Stimulated activated CD8-positive, alpha-beta memory T cell treated with anti-CD3 and anti-CD28 coated beads, Interleukin-4, amount 100 ng/mL, for 24 hours (primary cell): Measurements from ENCODE around the gene PRR15L.
"Not testable (repeated sequence)": the region's sequence is repeated elsewhere in the genome, so short reads cannot be mapped to it uniquely, and the experiment has no call there.

Experiments used
- DNase-seq: peaks from one replicate; pipeline ENCODE4 v3.0.0-alpha.2; 2020; ENCODE audit warnings: low read depth

Gene PRR15L

DNA sequence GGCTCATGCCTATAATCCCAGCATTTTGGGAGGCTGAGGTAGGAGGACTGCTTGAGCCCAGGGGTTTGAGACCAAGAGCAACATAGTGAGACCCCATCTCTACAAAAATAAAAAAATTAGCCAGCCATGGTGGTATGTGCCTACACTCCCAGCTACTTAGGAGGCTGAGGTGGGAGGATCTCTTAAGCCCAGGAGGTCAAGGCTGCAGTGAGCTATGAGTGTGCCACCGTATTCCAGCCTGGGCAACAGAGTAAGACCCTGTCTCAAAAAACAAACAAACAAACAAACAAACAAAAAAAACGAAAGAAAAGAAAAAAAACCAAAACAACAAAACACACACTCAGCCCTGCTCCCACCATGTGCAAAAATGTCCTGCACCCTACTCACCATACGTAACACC lies 22.2 kb downstream of the PRR15L start:
- DNase-seq, result not testable (repeated sequence)

DNA sequence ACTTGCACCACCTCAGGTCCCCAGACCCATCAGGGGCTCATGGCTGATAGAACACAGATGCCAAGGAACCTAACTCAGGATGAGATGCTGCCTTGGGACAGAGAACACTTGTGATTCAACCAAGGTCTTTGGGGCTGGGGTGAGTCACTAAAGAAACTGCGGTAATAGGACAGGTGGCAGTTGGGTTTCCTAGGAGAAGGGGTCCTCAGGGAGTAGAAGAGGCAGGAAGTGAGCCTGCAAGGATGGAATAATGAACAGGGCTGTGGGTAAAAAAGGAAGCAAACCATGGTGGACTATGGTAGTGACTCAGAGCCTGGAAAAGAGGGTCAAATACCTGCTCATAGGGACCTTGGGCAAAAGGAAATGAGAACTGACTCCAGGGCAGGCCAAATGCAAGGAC lies 22.8 kb downstream of the PRR15L start:
- DNase-seq, result no peak

DNA sequence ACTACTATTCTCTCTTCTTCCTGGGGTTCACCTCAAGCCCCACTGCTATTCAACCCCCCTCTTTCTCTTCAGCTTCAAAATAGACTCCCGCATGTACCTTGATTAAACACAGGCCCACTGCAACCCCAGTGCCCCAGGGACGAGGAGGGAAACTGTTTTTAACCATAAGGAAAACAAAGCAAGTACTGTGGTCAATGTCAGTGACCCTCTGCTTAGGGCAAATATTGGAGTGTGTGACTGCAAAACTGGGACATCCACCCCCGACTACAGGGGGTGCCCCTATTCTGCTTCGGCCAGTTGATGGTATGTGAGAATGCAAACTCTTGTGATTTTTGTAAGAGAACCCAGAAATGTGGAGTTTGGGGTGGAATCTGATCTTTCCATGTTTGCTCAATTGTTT lies 25.8 kb downstream of the PRR15L start:
- no peak for DNase-seq

DNA sequence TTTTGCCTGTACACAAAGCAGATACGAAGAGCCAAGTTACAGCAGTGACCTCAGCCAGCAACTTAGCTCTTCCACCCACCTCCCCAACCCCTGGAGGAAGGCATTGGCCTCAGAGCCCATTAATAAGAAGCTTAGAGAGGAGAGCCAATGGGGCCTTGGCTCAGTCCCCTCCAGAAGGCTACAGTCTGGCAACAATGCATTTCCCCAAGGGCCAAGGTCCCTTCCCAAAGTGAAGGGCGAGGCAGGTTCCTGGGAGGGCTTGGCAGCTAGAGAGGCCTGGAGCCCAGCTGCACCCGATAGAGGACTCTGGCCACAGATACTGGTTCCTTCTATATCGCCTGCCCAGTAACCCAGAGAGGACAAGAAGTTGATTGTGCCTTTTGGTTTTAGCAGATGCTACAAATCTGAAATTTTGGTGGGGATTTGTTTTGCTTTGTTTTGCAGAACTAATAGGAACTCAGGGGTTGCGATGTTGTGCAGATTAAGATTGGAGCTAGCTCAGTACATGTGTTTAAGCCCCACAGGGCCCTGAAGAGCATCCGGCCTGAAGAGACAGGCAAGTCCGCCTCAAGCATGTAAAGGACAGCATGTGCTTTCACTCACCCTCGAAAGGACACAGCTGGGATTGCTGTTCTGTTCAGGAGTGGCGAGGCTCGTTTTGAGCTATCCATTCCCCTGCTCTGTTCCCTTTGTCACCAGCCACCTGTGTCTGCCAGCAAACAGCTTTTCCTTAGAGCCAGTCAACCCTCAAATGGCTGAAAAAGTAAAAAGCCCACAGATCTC lies 28.3 kb downstream of the PRR15L start:
- DNase-seq, result no peak

DNA sequence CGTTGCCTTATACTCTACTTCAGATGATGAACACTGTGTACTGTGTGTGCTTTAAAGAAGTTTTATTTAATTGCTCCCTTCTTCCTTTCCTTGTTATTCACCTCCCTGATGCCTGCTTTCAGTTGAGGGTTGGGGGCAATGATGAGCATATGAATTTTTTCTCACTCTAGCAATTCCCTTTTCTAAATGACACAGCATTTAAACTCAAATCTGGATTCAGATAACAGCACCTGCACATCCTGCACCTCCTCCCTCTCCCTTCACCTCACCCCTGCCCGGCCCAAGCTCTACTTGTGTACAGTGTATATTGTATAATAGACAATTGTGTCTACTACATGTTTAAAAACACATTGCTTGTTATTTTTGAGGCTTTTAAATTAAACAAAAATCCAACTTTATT lies 29.3 kb downstream of the PRR15L start:
- DNase-seq, result no peak

DNA sequence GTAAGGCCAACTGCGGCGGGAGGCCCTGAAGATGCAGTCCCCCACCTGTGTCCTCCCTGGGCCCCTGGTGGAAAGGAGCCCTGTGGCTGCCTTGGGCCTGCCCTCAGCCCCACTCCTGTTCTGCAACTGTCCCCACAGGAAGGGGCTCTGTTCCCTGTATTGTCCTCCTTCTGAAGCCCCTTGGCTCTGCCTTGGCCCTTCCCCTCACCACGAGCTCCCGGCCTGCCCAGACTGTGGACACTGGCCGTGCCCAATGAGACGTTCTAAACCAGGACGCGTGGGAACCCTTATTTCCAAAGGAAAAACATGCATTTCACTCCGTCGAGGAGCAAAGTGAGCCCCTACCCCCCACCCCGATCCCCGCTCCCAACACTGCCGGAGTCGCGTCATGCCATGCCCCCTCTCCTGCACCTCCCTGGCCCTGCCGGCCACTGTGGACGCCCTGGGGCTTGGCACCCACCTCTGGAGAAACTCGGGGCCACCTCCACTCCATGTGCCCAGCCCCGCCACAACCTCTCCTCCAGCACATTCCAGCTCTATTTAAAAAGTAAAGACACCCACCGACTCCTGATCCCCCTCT lies 29.8 kb downstream of the PRR15L start:
- DNase-seq, result no peak

DNA sequence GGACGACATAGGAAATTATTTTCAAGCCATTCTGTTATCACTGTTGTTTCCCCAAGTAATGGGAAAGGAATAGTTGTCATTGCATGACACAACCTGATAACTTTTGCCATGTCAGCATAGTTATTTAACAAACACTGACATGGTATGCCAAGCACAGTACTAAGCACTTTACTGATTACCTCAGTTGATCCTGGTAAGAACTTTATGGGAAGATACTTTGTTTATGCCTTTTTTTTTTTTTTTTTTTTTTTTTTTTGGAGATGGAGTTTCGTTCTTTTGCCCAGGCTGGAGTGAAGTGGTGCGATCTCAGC lies 32.0 kb downstream of the PRR15L start:
- DNase-seq, result no peak

DNA sequence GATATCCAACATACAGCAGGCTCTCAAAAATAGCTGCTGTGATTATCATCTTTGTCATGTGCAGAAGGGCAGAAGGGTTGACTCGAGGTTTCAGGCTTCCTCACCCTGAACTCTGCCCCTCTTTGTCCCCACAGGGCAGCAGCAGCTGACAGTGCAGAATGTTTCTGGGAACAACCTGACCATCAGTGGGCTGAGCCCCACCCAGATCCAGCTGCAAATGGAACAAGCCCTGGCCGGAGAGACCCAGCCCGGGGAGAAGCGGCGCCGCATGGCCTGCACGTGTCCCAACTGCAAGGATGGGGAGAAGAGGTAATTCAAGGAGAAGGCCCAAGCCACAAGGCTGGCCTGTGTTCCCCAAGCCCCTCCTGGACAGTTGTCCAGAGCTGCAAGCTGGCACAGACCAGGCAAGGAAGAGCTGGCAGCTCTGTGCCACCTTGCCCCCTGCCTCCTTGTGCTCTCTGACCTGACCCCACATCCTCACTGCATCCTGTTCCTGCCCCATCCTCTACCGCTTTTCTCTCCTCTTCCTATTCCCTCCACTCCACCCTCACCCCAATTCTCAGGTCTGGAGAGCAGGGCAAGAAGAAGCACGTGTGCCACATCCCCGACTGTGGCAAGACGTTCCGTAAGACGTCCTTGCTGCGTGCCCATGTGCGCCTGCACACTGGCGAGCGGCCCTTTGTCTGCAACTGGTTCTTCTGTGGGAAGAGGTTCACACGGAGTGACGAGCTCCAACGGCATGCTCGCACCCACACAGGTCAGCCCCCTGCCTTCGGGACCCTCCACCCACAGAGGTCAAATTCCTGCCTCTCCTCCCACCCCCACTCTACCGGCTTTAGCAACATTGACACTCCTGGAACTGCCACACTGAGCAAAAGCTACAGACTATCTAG lies 32.7 kb downstream of the PRR15L start:
- no peak for DNase-seq

DNA sequence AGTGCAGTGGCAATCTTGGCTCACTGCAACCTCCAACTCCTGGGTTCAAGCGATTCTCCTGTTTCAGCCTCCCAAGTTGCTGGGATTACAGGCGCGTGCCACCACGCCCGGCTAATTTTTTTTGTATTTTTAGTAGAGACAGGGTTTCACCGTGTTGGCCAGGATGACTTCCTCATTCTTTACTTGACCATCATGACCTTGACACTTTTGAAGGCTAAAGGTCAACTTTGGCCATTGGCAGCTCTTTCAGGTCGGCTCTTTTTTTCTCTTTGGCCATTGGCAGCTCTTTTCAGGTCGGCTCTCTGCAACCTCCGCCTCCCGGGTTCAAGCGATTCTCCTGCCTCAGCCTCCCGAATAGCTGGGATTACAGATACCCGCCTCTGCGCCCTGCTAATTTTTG lies 37.8 kb downstream of the PRR15L start:
- not testable (repeated sequence) for DNase-seq

DNA sequence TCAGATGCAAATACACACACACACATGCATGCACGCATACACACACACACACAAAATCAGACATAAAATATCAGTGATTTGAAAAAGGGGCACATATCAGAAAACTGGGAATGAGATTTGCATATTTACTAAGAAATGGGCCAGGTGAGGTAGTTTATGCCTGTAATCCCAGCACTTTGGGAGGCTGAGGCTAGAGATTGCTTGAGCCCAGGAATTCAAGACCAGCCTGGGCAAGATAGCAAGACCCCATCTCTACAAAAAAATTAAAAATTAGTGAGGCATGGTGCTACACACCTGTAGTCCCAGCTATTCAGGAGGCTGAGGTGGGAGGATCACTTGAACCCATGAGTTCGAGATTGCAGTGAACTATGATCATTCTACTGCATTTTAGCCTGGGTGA lies 38.7 kb downstream of the PRR15L start:
- no peak for DNase-seq

DNA sequence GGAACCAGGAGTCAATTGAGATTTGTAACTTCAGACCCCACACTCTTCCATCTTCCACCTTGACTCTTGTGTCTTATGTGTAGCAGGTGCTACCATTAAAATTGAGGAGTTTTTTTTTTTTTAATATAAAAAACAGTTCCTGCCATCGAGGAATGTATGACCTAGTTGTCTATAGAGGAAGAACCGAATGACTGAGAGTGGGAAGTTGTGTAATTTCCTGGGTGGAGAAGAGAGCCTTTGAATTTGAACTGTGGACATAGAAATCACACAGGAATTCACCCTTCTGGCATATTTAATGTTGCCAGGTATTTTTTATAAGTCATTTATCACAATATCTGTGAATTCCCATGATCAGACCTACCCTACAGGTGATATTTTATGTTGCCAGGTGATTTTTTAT lies 39.7 kb downstream of the PRR15L start:
- no peak for DNase-seq

DNA sequence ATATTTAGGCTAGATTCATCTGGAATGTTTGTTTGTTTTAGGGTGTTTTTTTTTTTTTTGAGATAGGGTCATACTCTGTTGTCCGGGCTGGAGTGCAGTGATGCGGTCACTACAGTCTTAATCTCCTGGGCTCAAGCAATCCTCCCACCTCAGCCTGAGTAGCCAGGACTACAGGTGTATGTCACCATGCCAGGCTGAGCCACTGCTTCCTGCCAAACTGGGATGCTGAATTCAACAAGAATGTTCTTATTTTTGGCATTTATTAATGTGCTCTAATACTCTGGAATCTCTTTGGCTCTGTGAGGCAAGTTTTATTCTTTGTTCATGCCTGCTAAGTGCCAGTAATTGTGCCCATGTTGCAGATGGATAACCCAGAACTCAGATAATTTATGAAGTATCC lies 40.1 kb downstream of the PRR15L start:
- DNase-seq, result no peak

DNA sequence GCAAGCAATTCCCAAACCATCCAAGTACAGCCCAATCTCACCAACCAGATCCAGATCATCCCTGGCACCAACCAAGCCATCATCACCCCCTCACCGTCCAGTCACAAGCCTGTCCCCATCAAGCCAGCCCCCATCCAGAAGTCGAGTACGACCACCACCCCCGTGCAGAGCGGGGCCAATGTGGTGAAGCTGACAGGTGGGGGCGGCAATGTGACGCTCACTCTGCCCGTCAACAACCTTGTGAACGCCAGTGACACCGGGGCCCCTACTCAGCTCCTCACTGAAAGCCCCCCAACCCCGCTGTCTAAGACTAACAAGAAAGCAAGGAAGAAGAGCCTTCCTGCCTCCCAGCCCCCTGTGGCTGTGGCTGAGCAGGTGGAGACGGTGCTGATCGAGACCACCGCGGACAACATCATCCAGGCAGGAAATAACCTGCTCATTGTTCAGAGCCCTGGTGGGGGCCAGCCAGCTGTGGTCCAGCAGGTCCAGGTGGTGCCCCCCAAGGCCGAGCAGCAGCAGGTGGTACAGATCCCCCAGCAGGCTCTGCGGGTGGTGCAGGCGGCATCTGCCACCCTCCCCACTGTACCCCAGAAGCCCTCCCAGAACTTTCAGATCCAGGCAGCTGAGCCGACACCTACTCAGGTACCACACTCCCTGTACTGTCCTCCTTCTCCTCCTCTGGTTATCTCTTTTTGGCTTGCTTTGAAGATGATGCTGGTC lies 41.0 kb downstream of the PRR15L start:
- no peak for DNase-seq

DNA sequence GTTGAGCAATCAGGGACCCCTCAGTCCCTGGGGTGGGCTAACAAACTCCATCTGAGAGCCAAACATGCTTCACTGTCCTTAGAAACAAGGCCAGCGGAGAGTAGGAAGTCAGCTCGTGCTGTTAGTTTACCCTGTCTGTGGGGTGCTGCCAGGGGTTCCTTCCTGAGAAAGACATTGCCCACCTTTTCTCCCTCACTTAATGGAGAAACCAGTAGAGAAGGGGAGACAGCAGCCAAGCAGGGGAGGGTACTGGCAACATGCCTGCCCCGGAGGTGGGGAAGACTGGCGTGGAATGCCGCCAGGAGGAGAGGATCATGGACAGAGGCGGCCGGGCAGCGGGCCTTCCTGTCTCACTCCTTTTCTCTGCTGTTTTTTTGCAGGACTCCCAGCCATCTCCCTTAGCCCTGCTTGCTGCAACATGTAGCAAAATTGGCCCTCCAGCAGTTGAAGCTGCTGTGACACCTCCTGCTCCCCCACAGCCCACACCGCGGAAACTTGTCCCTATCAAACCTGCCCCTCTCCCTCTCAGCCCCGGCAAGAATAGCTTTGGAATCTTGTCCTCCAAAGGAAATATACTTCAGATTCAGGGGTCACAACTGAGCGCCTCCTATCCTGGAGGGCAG lies 41.8 kb downstream of the PRR15L start:
- no peak for DNase-seq

DNA sequence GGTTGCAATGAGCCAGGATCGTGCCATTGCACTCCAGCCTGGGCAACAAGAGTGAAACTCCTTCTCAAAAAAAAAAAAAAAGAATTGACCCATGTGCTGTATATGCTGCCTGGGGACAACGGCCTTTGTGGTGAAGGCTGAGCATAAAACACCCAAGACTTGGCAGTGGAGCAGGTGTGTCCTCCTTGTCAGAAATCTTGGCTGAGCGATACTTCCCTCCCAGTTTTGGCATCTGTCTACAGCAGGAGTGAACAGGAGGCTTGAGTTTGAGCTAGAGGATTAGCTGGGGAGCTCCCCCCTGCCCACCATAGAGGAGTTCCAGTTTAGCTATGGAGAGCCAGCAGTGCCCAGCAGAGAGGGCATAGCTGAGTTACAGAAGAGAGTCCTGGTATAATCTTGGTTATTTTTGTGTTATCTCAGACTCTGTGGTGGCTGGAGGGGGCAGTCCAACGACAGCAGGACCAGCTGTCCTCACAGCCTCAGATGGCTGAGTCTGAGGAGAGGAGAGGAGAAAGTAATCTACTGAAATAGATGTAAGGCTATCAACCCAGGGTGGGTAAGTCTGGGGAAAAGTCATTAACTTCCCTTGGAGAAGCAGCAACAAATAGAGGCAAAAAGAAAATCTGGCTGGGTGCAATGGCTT lies 43.3 kb downstream of the PRR15L start:
- DNase-seq, result no peak

DNA sequence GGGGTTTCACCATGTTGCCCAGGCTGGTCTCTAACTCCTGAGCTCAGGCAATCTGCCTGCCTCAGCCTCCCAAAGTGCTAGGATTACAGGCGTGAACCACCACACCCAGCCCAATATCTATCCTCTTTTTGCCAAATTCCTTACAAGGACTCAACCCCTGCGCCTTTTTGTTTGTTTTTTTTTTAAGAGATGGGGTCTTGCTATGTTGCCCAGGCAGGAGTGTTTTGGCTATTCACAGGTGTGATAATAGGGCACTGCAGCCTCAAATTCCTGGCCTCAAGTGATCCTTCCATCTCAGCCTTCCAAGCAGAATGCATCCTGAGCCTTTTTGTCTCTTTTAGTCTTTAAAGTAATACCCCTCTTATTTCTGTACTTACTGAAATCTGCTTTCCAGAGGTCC lies 44.6 kb downstream of the PRR15L start:
- no peak for DNase-seq

DNA sequence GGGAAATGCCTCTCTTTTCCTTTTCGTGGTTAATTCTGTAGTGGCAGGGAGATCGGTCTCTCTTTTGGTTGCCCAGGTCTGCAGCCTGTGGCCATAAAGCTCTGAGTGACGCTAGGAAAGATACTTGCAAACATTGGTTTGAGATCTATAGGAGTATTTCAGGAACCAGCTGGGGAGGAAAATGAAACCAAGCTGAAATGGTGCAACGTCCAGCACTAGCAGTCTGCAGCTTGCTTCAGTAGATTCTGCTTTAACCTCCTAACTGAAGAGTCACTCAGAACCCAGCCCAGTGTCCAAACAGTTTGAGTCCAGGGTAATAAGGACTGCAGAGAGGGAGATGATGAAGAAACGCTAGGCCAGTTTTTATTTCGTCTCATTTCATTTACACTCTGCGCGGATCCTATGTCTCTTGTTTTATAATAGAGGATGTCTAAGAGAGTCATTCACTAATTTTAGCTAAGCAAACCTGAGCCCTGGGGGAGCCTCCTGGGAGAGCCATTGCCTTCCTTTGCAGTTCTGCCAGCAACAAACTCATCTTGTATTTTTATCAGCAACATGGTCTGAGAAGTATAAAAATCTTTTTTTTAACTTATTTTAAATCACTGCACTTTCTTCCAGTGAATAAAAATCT lies 49.6 kb downstream of the PRR15L start:
- no peak for DNase-seq

DNA sequence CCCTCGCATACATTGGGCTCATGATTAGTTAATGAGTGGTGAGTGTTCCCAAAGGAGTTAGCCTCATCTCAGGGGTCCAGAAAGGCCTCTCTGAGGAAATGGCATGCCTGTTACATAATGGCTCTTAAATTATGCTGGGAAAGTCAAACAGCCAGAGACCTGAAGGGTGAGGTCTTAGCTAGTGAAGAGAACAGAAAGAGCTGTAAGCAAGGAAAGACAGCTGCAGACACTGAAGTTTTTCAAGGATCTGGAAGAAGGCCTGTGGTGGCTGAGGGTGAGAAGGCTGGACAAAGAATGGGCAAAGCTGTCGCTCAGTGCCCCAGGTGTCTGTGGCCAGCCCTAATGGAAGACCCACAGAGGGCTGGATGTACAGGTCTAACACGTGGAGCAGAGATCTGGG lies 51.2 kb downstream of the PRR15L start:
- no peak for DNase-seq

DNA sequence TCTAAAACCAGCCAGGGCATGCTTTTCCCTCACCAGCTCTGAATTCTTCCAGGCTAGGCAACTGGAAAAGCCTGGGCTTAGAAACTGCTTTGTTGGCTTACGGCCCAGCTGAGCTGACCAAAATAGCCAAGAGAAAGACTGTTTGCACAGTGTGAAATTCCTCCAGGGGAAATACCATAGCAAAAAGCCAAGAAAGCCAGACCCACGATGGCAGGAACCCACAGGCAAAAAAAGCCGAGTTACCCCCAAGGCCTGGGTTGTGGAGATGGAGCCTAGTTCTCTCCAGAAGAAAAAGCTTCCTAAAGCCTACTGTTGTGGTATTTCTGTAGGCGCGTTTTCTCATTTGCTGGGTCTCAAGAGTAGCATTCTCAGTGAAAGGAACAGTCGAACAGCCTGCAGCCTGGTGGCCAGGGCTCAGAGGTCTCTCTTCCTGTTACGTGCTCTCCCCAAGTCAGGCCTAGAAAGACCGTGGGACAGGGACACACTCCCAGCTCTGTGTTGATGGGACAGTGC lies 52.4 kb downstream of the PRR15L start:
- DNase-seq, result no peak

DNA sequence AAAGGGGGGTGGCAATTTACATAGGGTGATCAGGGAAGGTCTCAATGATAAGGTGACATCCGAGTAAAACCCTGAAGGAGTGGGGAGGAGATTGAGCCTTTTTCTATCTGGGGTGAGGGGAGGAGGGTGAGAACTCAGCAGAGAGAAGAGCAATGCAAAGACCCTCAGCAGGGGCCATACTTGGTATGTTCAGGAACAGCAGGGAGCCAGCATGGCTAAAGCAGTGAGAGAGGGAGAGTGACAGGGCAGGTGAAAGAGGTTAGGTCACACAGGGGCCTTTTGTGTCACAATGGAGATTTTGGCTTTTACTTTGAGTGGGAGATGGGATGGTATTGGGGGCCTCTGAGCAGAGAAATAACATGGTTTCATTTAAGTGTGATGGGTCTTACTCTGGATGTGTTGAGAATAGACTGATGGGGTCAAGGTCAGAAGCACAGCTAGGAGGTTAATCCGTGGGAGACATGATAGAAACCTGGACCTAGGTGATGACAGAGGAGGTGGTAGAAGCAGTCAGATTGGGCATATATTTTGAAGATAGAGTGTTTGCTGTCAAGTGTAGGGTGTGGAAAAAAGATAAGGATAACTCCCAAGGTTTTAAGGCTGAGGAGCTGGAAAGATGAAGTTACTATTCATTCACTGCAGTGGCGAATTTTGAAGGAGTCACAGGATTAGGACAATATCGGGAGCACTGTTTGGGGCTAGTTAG lies 55.5 kb downstream of the PRR15L start:
- DNase-seq, result no peak
